ENCODE measurements around the gene YES1. TPM values are rescaled to one million over a fixed set of nuclear protein-coding genes. Genes with fewer than 3 reads are reported as not detected.
"Not testable (repeated sequence)": the region's sequence is repeated elsewhere in the genome, so short reads cannot be mapped to it uniquely, and the experiment has no call there.

The YES1 gene
- total RNA-seq, 4 donors from 2014 or later = 46.2 to 119 (median 83.0) TPM

GRCh38 chr18:799943-800342 lies 12.1 kb downstream of the YES1 start:
- Histone ChIP-seq H3K9me3 (no peaks in the 10 kb centered on the region), H3K4me1 (peaks cover 0 to 2% (median under 1%) of the 10 kb centered on the region in 4 donors), H3K36me3 (no peaks in the 10 kb centered on the region), H3K27me3 (no peaks in the 10 kb centered on the region), H3K4me3 (no peak overlapping the region), H3K27ac (no peak overlapping the region)
- TF ChIP-seq CTCF (IDR thresholded peaks at IDR 0.05) (no peak), POLR2A (IDR thresholded peaks at IDR 0.05) (no peak)
- no peak for DNase-seq

- not testable (repeated sequence) for H3K4me1 ChIP-seq, H3K27ac ChIP-seq, H3K27me3 ChIP-seq, H3K4me3 ChIP-seq, DNase-seq, H3K36me3 ChIP-seq, H3K9me3 ChIP-seq
Observed at GRCh38 chr18:795383-795782, 16.7 kb downstream of the YES1 start.

GRCh38 chr18:789397-789796 lies 22.6 kb downstream of the YES1 start:
- no peaks in the 10 kb centered on the region for H3K36me3 ChIP-seq
- no peak for DNase-seq
- TF ChIP-seq POLR2A (IDR thresholded peaks at IDR 0.05) = no peak
- no peak for TF ChIP-seq CTCF (IDR thresholded peaks at IDR 0.05)
- H3K4me1 ChIP-seq = no peaks in the 10 kb centered on the region
- H3K27me3 ChIP-seq = no peaks in the 10 kb centered on the region
- no peak overlapping the region for H3K4me3 ChIP-seq
- H3K27ac ChIP-seq = no peak overlapping the region
- H3K9me3 ChIP-seq = no peaks in the 10 kb centered on the region

- Histone ChIP-seq H3K4me1 (no peaks in the 10 kb centered on the region), H3K27ac (no peak overlapping the region), H3K9me3 (no peaks in the 10 kb centered on the region), H3K27me3 (no peaks in the 10 kb centered on the region), H3K4me3 (no peak overlapping the region), H3K36me3 (no peaks in the 10 kb centered on the region)
- TF ChIP-seq POLR2A (IDR thresholded peaks at IDR 0.05) (no peak), CTCF (IDR thresholded peaks at IDR 0.05) (no peak)
- no peak for DNase-seq
Observed at GRCh38 chr18:785242-785641, 26.8 kb downstream of the YES1 start.

GRCh38 chr18:784470-785172 lies 27.4 kb downstream of the YES1 start:
- H3K27me3 ChIP-seq = no peaks in the 10 kb centered on the region
- H3K36me3 ChIP-seq = no peaks in the 10 kb centered on the region
- no peaks in the 10 kb centered on the region for H3K4me1 ChIP-seq
- TF ChIP-seq CTCF (IDR thresholded peaks at IDR 0.05) (no peak), POLR2A (IDR thresholded peaks at IDR 0.05) (no peak)
- no peaks in the 10 kb centered on the region for H3K9me3 ChIP-seq
- no peak for DNase-seq
- H3K4me3 ChIP-seq = no peak overlapping the region
- H3K27ac ChIP-seq = no peak overlapping the region

GRCh38 chr18:778194-778927 lies 33.7 kb downstream of the YES1 start:
- no peak for TF ChIP-seq CTCF (IDR thresholded peaks at IDR 0.05)
- no peak for TF ChIP-seq POLR2A (IDR thresholded peaks at IDR 0.05)
- no peaks in the 10 kb centered on the region for H3K9me3 ChIP-seq
- H3K27me3 ChIP-seq = no peaks in the 10 kb centered on the region
- no peak overlapping the region for H3K4me3 ChIP-seq
- H3K4me1 ChIP-seq = peaks cover 0 to 12% (median 0%) of the 10 kb centered on the region in 4 donors
- no peak for DNase-seq
- no peaks in the 10 kb centered on the region for H3K36me3 ChIP-seq
- no peak overlapping the region for H3K27ac ChIP-seq

All from Peyer's patch (tissue), 4 donors.